Measurements from ENCODE around the gene LKAAEAR1. TPM values are rescaled to one million over a fixed set of nuclear protein-coding genes. Genes with fewer than 3 reads are reported as not detected.
A peak's percentile ranks its signal among the peaks of the same experiment; 100 is the strongest.

Gene LKAAEAR1
- total RNA-seq, 2 donors from 2014 or later, result not detected

DNA sequence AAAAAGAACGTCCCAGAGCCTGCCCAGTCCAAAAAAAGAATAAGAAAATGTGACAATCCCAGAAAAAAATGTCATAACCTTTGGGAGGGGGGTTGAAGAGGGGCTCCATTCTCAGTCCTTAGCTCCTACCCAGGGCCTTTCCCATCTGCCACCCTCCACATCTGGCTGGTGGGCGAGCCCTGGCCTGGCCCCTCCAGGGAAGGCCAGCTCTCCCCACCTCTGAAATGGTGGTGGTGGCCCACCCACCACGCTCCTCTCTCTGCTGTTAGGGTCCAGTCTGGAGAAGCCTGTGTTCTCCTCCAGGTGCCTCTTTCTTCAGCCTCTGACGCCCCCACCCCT lies 5.3 kb downstream of the LKAAEAR1 start:
- Histone ChIP-seq H3K9ac (ENCODE audit: extremely low read depth, low read length, poor library complexity, severe bottlenecking) (peak overlapping the region; percentile 71), H3K27me3 (ENCODE audit: control insufficient read depth, insufficient read depth, low read length, poor library complexity, severe bottlenecking) (peaks cover 12% of the 10 kb centered on the region), H3K9me3 (ENCODE audit: control insufficient read depth, low read length) (no peaks in the 10 kb centered on the region), H3K27ac (ENCODE audit: low read depth, low read length) (no peak overlapping the region), H3K4me3 (ENCODE audit: low read length) (peak overlapping the region; percentile 84), H3K4me1 (ENCODE audit: control insufficient read depth, insufficient read depth, low read length) (no peaks in the 10 kb centered on the region), H3K36me3 (ENCODE audit: control insufficient read depth, insufficient read depth, low read length) (no peaks in the 10 kb centered on the region)
- Mint-ChIP-seq H3K4me3 (peak overlapping the region; percentile 57), H3K4me1 (peaks cover 15% of the 10 kb centered on the region), H3K9me3 (no peaks in the 10 kb centered on the region), H3K36me3 (ENCODE audit: low read depth) (no peaks in the 10 kb centered on the region), H3K27ac (no peak overlapping the region), H3K27me3 (ENCODE audit: insufficient read depth) (peaks cover 22% of the 10 kb centered on the region)
- WGBS, 2 experiments (ENCODE audit: insufficient coverage in 1 of 2, insufficient read length in 1 of 2), result 54% methylated on average over 3 to 4 of the region's 4 CpGs
- TF ChIP-seq, protein P1, sequence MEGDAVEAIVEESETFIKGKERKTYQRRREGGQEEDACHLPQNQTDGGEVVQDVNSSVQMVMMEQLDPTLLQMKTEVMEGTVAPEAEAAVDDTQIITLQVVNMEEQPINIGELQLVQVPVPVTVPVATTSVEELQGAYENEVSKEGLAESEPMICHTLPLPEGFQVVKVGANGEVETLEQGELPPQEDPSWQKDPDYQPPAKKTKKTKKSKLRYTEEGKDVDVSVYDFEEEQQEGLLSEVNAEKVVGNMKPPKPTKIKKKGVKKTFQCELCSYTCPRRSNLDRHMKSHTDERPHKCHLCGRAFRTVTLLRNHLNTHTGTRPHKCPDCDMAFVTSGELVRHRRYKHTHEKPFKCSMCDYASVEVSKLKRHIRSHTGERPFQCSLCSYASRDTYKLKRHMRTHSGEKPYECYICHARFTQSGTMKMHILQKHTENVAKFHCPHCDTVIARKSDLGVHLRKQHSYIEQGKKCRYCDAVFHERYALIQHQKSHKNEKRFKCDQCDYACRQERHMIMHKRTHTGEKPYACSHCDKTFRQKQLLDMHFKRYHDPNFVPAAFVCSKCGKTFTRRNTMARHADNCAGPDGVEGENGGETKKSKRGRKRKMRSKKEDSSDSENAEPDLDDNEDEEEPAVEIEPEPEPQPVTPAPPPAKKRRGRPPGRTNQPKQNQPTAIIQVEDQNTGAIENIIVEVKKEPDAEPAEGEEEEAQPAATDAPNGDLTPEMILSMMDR (conservative IDR thresholded peaks at IDR 0.05), result no peak
- no peak for DNase-seq

DNA sequence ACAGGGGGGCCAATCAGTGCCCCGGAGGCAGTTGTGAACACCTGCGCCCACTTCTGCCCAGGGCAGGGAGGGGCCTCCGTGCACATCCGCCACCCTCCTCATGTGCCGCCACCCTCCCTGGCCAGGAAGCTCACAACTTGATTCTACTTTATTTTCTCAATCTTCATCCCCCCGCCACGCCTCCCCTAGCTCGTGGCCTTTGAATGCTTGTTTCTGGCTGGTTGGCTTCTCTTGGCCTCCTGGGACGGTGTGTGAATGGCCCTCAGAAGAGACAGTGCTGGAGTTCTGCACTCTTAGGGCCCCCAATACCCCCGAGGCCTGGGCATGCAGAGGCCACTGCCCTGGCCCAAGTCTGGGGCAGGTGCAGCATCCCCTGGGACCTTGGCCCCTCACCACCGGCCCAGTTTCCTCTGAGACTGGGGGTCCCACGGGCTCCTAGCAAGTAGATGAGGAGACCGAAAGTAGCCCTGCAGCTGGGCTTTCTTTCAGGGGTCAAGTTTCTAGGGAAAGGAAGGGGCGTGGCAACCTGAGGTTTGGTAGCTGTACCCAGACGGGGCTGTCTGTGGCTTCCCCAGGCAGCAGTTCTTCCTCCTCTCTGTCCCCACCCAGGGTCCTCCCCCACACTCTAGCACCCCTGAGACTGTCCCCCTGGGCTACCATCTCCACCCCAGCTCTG lies 6.2 kb downstream of the LKAAEAR1 start:
- peak overlapping the region; percentile 84 for H3K4me3 ChIP-seq (ENCODE audit: low read length)
- Mint-ChIP-seq H3K27me3 (ENCODE audit: insufficient read depth) (peaks cover 20% of the 10 kb centered on the region), H3K36me3 (ENCODE audit: low read depth) (peaks cover 3% of the 10 kb centered on the region), H3K4me1 (peaks cover 15% of the 10 kb centered on the region), H3K4me3 (peak overlapping the region; percentile 57), H3K9me3 (no peaks in the 10 kb centered on the region), H3K27ac (no peak overlapping the region)
- no peak overlapping the region for H3K9ac ChIP-seq (ENCODE audit: extremely low read depth, low read length, poor library complexity, severe bottlenecking)
- TF ChIP-seq, protein P1 (conservative IDR thresholded peaks at IDR 0.05), result no peak
- H3K4me1 ChIP-seq (ENCODE audit: control insufficient read depth, insufficient read depth, low read length), result no peaks in the 10 kb centered on the region
- H3K27ac ChIP-seq (ENCODE audit: low read depth, low read length), result no peak overlapping the region
- H3K27me3 ChIP-seq (ENCODE audit: control insufficient read depth, insufficient read depth, low read length, poor library complexity, severe bottlenecking), result peaks cover 6% of the 10 kb centered on the region
- no peaks in the 10 kb centered on the region for H3K36me3 ChIP-seq (ENCODE audit: control insufficient read depth, insufficient read depth, low read length)
- WGBS, 2 experiments (ENCODE audit: insufficient coverage in 1 of 2, insufficient read length in 1 of 2), result 87 to 88% methylated on average over 12 to 15 of the region's 15 CpGs
- peak; percentile 68 for DNase-seq
- H3K9me3 ChIP-seq (ENCODE audit: control insufficient read depth, low read length), result no peaks in the 10 kb centered on the region

DNA sequence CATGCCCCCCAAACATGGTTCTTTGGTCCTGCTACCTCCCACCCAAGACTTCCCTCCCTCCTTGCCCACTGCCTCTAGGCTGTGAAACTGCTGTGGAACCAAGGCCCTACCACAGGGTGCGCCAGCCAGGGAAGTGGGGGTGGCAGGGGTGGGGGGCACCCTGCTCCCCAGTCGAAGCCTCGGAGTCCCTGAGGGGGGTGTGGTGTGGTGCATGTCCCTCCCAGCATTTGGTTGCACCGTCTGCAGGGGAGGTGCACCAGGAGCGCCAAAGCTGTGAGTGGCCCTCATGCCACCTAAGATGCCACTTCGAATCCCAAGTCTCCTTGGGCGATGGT lies 6.7 kb downstream of the LKAAEAR1 start:
- Mint-ChIP-seq H3K9me3 (no peaks in the 10 kb centered on the region), H3K27me3 (ENCODE audit: insufficient read depth) (peaks cover 16% of the 10 kb centered on the region), H3K36me3 (ENCODE audit: low read depth) (peaks cover 4% of the 10 kb centered on the region), H3K27ac (no peak overlapping the region), H3K4me3 (no peak overlapping the region), H3K4me1 (peaks cover 14% of the 10 kb centered on the region)
- no peak for DNase-seq
- H3K9ac ChIP-seq (ENCODE audit: extremely low read depth, low read length, poor library complexity, severe bottlenecking), result no peak overlapping the region
- peaks cover 1% of the 10 kb centered on the region for H3K27me3 ChIP-seq (ENCODE audit: control insufficient read depth, insufficient read depth, low read length, poor library complexity, severe bottlenecking)
- TF ChIP-seq, protein P1 (conservative IDR thresholded peaks at IDR 0.05), result no peak
- H3K27ac ChIP-seq (ENCODE audit: low read depth, low read length), result no peak overlapping the region
- H3K36me3 ChIP-seq (ENCODE audit: control insufficient read depth, insufficient read depth, low read length), result no peaks in the 10 kb centered on the region
- H3K9me3 ChIP-seq (ENCODE audit: control insufficient read depth, low read length), result no peaks in the 10 kb centered on the region
- H3K4me1 ChIP-seq (ENCODE audit: control insufficient read depth, insufficient read depth, low read length), result no peaks in the 10 kb centered on the region
- no peak overlapping the region for H3K4me3 ChIP-seq (ENCODE audit: low read length)
- WGBS, 2 experiments (ENCODE audit: insufficient coverage in 1 of 2, insufficient read length in 1 of 2), result 95 to 100% methylated on average over 4 to 7 of the region's 7 CpGs
